AG04450 (cell line): ENCODE results near the gene MAN1B1. TPM values are rescaled to one million over a fixed set of nuclear protein-coding genes. Genes with fewer than 3 reads are reported as not detected.
"Not testable (repeated sequence)": the region's sequence is repeated elsewhere in the genome, so short reads cannot be mapped to it uniquely, and the experiment has no call there.

Source experiments
- CTCF ChIA-PET: fragments of 300-600, 350-600 bp; formaldehyde crosslinking; extraction: SDS; loops from one replicate; lab custom pipeline; 2022; ENCODE audit warnings: antibody characterized with exemption, inconsistent platforms; lab: Charles Lee
- POLR2A ChIA-PET: fragments of 350-600 bp; formaldehyde crosslinking; extraction: SDS; loops from one replicate; lab custom pipeline; 2021; ENCODE audit warnings: antibody characterized with exemption, inconsistent platforms; lab: Yijun Ruan, JAX
- DNase-seq: peaks from one replicate; pipeline ENCODE4 v3.0.0-alpha.2; 2011; ENCODE audit warnings: low read depth, low spot score
- H3K27ac ChIP-seq: one replicate; pipeline ENCODE4 v1.5.1; 2012; ENCODE audit warnings: low read depth, low read length, control low read depth
- H3K27me3 ChIP-seq: one replicate; pipeline ENCODE4 v1.6.0; 2012; ENCODE audit warnings: low read length; ENCODE audit not compliant: control insufficient read depth, insufficient read depth
- H3K4me3 ChIP-seq: 2 replicates; pipeline ENCODE4 v1.5.1; 2011; ENCODE audit warnings: mild to moderate bottlenecking, low read depth, low read length, control low read depth
- H3K9me3 ChIP-seq: 2 replicates; pipeline ENCODE4 v1.5.1; 2012; ENCODE audit warnings: low read length; ENCODE audit not compliant: control insufficient read depth, insufficient read depth
- polyA plus RNA-seq: library from polyadenylated mRNA; depleted of rRNA; stranded (reverse); fragments of >200 nt; gene quantifications from 2 replicates; pipeline ENCODE4 v1.2.3, GENCODE V29; 2011
- TF ChIP-seq, protein P1 (sequence below): IDR thresholded peaks from 2 replicates; pipeline ENCODE4 v1.5.1; 2011; ENCODE audit warnings: low read depth, low read length, control low read depth, inconsistent platforms

MAN1B1 gene
- polyA plus RNA-seq, 1 experiment = 40.8 TPM

DNA sequence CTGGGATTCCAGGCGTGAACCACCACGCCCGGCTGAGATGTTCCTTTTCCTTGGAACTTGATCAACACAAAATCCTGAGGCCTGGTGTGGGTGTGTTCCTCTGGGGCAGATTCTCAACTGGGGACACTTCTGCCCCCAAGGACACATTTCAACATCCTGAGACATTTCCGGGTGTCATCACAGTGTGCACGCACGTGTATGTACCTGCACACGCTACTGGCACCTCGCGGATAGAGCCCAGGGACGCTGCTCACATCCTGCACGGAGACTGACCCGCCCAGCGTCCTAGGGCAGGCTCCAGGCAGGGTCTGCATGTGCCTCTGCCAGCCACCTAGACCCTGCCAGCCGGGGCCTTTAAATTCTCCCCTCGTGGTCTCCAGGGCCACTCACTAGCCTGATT, 24.4 kb upstream of the MAN1B1 start:
- CTCF ChIA-PET = interaction anchor here (3.2 to 8.4 kb wide), 3 partner anchors 14 to 275 kb away, joined by 22 to 104 read pairs (median 23); partner anchors contain the start of gene NPDC1
- Histone ChIP-seq H3K27ac (no peak overlapping the region), H3K9me3 (no peaks in the 10 kb centered on the region; the same call in 1 of the 2 replicates), H3K27me3 (peaks cover 4% of the 10 kb centered on the region), H3K4me3 (no peak overlapping the region)
- POLR2A ChIA-PET = no interaction called here
- no peak for DNase-seq
- TF ChIP-seq, protein P1, sequence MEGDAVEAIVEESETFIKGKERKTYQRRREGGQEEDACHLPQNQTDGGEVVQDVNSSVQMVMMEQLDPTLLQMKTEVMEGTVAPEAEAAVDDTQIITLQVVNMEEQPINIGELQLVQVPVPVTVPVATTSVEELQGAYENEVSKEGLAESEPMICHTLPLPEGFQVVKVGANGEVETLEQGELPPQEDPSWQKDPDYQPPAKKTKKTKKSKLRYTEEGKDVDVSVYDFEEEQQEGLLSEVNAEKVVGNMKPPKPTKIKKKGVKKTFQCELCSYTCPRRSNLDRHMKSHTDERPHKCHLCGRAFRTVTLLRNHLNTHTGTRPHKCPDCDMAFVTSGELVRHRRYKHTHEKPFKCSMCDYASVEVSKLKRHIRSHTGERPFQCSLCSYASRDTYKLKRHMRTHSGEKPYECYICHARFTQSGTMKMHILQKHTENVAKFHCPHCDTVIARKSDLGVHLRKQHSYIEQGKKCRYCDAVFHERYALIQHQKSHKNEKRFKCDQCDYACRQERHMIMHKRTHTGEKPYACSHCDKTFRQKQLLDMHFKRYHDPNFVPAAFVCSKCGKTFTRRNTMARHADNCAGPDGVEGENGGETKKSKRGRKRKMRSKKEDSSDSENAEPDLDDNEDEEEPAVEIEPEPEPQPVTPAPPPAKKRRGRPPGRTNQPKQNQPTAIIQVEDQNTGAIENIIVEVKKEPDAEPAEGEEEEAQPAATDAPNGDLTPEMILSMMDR = no peak

DNA sequence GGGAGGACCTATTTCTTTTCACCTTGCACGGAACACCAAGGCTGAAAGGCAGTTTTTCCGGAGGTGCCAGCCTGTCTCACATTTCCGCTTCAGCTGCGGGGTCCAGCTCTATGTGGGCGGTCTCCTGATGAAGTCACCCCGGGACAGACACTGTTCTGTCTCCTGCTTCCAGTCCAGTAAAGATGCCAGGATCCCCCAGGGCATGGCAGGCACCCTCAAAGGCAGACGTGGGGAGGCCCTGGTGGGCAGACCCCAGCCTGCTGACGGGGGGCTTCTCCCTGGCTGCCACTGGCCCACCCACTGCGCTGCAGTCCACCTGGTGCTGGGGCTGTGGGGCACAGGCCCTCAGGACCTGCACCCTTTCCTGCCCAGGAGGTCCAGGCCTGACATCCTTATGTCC, 24.0 kb upstream of the MAN1B1 start:
- POLR2A ChIA-PET, H3K4me3 ChIP-seq, H3K27me3 ChIP-seq, H3K27ac ChIP-seq, H3K9me3 ChIP-seq, DNase-seq: not testable (repeated sequence)
- CTCF ChIA-PET = interaction anchor here (3.2 to 8.4 kb wide), 3 partner anchors 15 to 276 kb away, joined by 22 to 104 read pairs (median 23); partner anchors contain the start of gene NPDC1

DNA sequence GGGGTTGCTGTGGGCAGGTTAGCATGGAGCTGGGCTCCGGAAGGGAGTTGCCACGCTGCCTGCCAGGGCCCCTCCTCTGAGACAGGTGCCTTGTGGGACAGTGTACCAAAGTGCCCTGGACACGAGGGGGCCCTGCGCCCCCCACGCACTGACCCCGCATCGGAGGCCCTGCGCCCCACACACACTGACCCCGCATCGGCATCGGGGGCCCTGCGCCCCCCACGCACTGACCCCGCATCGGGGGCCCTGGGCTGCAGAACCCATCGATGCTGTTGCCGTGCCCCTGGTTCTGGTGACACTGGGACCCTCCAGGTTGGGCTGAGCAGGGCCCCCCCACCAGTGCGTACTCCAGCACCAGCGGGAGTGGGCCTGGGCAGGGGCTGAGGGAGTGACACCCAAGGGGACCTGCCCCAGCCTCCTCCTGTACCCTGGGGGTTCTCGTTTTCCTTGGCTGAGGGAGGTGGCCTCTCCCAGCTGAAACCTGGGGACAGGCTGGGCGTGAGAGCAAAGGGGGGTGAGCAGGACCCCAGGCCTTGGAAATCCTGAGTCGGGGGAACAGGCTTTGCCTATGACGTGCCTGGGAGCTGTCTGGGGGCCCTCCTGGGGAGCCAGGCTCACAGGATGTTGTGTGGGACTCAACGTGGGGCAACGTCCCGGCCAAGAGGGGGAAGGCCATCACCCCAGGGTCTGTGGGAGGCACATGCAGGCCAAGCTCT, 23.3 kb upstream of the MAN1B1 start:
- Histone ChIP-seq H3K4me3 (no peak overlapping the region), H3K27me3 (peaks cover 2% of the 10 kb centered on the region), H3K27ac (no peak overlapping the region), H3K9me3 (no peaks in the 10 kb centered on the region; the same call in 1 of the 2 replicates)
- TF ChIP-seq, protein P1 = no peak
- ChIA-PET CTCF (interaction anchor here (0.5 to 8.4 kb wide), 14 partner anchors 9 to 276 kb away, joined by 3 to 104 read pairs (median 4); partner anchors contain the start of genes ENTPD2 and NPDC1), POLR2A (interaction anchor here (1.1 to 1.2 kb wide), 2 partner anchors 8 to 125 kb away, joined by 3 read pairs; partner anchors contain the start of genes ANAPC2 and SSNA1)
- DNase-seq = no peak

DNA sequence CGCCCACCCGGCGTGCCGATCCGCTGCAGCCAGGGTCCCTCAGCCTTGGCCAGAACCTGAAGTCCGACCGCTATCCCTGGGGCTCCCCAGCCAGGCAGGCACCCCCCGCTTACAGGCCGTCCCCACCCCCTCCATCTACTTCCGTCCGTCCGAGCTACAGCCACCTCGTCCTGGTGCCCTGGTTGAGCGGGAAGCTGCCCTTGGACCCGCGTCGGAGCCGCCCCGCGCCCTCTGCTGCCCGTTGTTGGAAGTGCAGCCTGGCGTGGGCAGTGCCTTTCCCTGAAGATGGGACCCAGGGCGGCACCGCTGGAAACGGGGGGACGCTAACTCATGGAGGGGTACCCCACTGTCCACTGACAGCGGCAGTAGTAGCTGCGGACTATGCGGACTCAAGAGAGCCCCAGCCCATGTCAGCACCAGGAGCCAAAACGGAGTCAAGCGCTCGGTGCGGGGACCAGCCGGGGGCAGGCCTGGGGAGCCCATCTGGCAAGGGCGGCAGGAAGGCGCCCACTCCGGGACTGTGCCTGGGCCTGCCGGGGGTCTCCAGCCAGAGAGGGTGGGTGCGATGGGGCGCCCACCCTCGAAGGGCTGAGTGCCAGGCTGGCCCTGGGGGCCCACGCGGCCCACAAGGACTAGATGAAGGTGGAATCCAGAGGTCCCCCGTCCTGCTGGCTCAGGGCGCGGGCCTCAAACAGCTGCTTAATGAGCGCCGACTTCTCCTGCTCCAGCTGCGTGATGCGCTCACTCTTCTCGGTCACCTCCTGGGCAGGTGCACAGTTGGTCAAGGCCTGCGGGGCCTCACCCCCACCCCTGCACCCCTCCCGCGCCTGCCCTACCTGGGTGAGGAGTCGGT, 22.5 kb upstream of the MAN1B1 start:
- ChIA-PET POLR2A (interaction anchor here (1.1 to 1.2 kb wide), 2 partner anchors 9 to 125 kb away, joined by 3 read pairs; partner anchors contain the start of genes ANAPC2 and SSNA1), CTCF (interaction anchor here (0.5 to 8.4 kb wide), 17 partner anchors 9 to 277 kb away, joined by 3 to 104 read pairs (median 4); partner anchors contain the start of genes ENTPD2 and NPDC1)

DNA sequence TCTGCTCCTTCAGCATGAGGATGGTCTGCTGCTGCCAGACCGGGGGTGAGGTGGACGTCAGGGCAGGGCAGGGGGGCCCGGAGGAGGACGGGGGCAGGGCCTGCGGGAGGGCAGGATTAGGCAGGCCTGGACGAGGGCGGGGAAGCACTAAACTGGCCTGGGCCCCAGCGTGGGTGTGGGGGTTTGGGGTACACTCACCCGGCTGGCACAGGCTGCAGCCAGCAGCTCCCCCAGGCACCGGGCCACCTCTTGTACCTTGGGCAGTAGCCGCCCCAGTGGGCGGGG, 22.0 kb upstream of the MAN1B1 start:
- CTCF ChIA-PET = interaction anchor here (0.9 to 8.4 kb wide), 10 partner anchors 11 to 278 kb away, joined by 3 to 104 read pairs (median 7); partner anchors contain the start of genes ENTPD2 and NPDC1
- DNase-seq = no peak
- Histone ChIP-seq H3K4me3 (no peak overlapping the region), H3K27ac (no peak overlapping the region), H3K9me3 (no peaks in the 10 kb centered on the region; the same call in 1 of the 2 replicates), H3K27me3 (peaks cover 2% of the 10 kb centered on the region)
- TF ChIP-seq, protein P1 = no peak
- POLR2A ChIA-PET = no interaction called here

More for the DNA sequence above, 22.5 kb upstream of the MAN1B1 start:
- Histone ChIP-seq H3K4me3 (no peak overlapping the region), H3K9me3 (no peaks in the 10 kb centered on the region; the same call in 1 of the 2 replicates), H3K27me3 (peaks cover 2% of the 10 kb centered on the region), H3K27ac (no peak overlapping the region)
- TF ChIP-seq, protein P1 = peak; percentile 85
- no peak for DNase-seq
